HepG2 (cell line): ENCODE results near the gene RPL11. TPM values are rescaled to one million over a fixed set of nuclear protein-coding genes. Genes with fewer than 3 reads are reported as not detected.
A peak's percentile ranks its signal among the peaks of the same experiment; 100 is the strongest.

Source experiments
- CBFB ChIP-seq: sonication (generic); formaldehyde crosslinking; IDR thresholded peaks from 2 replicates; pipeline ENCODE4 v1.4.0; 2020; ENCODE audit warnings: missing genetic modification reagents
- HOXD1 ChIP-seq: sonication (generic); formaldehyde crosslinking; IDR thresholded peaks from 2 replicates; pipeline ENCODE4 v1.5.0; 2020; ENCODE audit warnings: missing genetic modification reagents
- IRX3 ChIP-seq: sonication (generic); formaldehyde crosslinking; IDR thresholded peaks from 2 replicates; pipeline ENCODE4 v1.8.1; 2023; ENCODE audit warnings: mild to moderate bottlenecking, low read depth, missing genetic modification reagents, borderline replicate concordance
- MAFG ChIP-seq: sonication (generic); formaldehyde crosslinking; IDR thresholded peaks from 2 replicates; pipeline ENCODE4 v1.5.1; 2020; ENCODE audit warnings: mild to moderate bottlenecking, missing genetic modification reagents
- MXD4 ChIP-seq: IDR thresholded peaks from 2 replicates; pipeline ENCODE4 v1.6.1; 2016; ENCODE audit warnings: mild to moderate bottlenecking, missing biosample characterization, missing genetic modification reagents
- NFYC ChIP-seq: IDR thresholded peaks from 2 replicates; pipeline ENCODE4 v1.6.1; 2016; ENCODE audit warnings: missing genetic modification reagents, missing compliant biosample characterization
- PHF8 ChIP-seq: sonication (generic); formaldehyde crosslinking; IDR thresholded peaks from 2 replicates; pipeline ENCODE4 v1.5.0; 2020; ENCODE audit warnings: missing genetic modification reagents
- RFX1 ChIP-seq: fragments of 450-650 bp; IDR thresholded peaks from 2 replicates; pipeline ENCODE4 v1.6.1; 2017
- RFX3 ChIP-seq: IDR thresholded peaks from 2 replicates; pipeline ENCODE4 v1.6.1; 2016; ENCODE audit warnings: missing biosample characterization, missing genetic modification reagents
- RNF2 ChIP-seq: fragments of 450-650 bp; conservative IDR thresholded peaks from 2 replicates; pipeline ENCODE4 v1.6.1; 2016; ENCODE audit warnings: low read depth
- SAFB2 ChIP-seq: sonication (generic); formaldehyde crosslinking; IDR thresholded peaks from 2 replicates; pipeline ENCODE4 v1.5.1; 2020; ENCODE audit warnings: missing genetic modification reagents, low read depth, mild to moderate bottlenecking, borderline replicate concordance
- THAP11 ChIP-seq: IDR thresholded peaks from 2 replicates; pipeline ENCODE4 v1.6.1; 2016; ENCODE audit warnings: missing biosample characterization, missing genetic modification reagents
- ZFP1 ChIP-seq: IDR thresholded peaks from 2 replicates; pipeline ENCODE4 v1.6.1; 2016
- ZNF235 ChIP-seq: sonication (generic); formaldehyde crosslinking; IDR thresholded peaks from 2 replicates; pipeline ENCODE4 v1.8.1; 2023; ENCODE audit warnings: mild to moderate bottlenecking, missing genetic modification reagents, borderline replicate concordance
- ZNF703 ChIP-seq: sonication (generic); formaldehyde crosslinking; IDR thresholded peaks from 2 replicates; pipeline ENCODE4 v1.5.1; 2020; ENCODE audit warnings: missing genetic modification reagents, mild to moderate bottlenecking, moderate library complexity, borderline replicate concordance
- polyA plus RNA-seq, 8 experiments: library from polyadenylated mRNA; depleted of rRNA in 3 of 8; stranded (reverse) in 7 of 8; unstranded in 1 of 8; fragments of >200 nt; fragmentation: Illumina TruSeq in 4 of 8; extraction: Trizol in 4 of 8; gene quantifications; 2 replicates each; pipeline versions ENCODE4 v1.2.1 to v1.2.3, GENCODE V29; 2011 to 2016; ENCODE audit warnings: low read depth in 4 of 8, missing spikeins in 1 of 8, mixed read lengths in 1 of 8; ENCODE audit not compliant: insufficient read depth in 1 of 8
- total RNA-seq, 5 experiments: library from RNA; depleted of rRNA; stranded (reverse); fragments of >200 nt; fragmentation: Illumina TruSeq; extraction: Trizol; gene quantifications; 2 replicates each; pipeline ENCODE4 v1.2.3, GENCODE V29; 2016; ENCODE audit warnings: low read depth in 1 of 5
- TF ChIP-seq, protein P1 (sequence below): sonication (generic); formaldehyde crosslinking; IDR thresholded peaks from 2 replicates; pipeline ENCODE4 v1.4.0; 2020; ENCODE audit warnings: missing genetic modification reagents, borderline replicate concordance
- TF ChIP-seq, protein P2 (sequence below): IDR thresholded peaks from 2 replicates; pipeline ENCODE4 v1.6.1; 2012; ENCODE audit warnings: inconsistent platforms
- TF ChIP-seq, protein P3 (sequence below): sonication (generic); formaldehyde crosslinking; IDR thresholded peaks from 2 replicates; pipeline ENCODE4 v1.4.0; 2020; ENCODE audit warnings: missing genetic modification reagents
- TF ChIP-seq, protein P4 (sequence below): sonication (generic); formaldehyde crosslinking; IDR thresholded peaks from 2 replicates; pipeline ENCODE4 v1.5.1; 2020; ENCODE audit warnings: missing genetic modification reagents, mild to moderate bottlenecking, borderline replicate concordance
- TF ChIP-seq, protein P5 (sequence below): sonication (generic); formaldehyde crosslinking; IDR thresholded peaks from 2 replicates; pipeline ENCODE4 v1.4.0; 2020; ENCODE audit warnings: low read depth, missing genetic modification reagents

RPL11 gene
- total and polyA plus RNA-seq, 2 of the 13 experiments (the other 11 are each of a cell fraction or from before 2014, with no cell fraction given): 1,682 to 2,010 TPM

DNA sequence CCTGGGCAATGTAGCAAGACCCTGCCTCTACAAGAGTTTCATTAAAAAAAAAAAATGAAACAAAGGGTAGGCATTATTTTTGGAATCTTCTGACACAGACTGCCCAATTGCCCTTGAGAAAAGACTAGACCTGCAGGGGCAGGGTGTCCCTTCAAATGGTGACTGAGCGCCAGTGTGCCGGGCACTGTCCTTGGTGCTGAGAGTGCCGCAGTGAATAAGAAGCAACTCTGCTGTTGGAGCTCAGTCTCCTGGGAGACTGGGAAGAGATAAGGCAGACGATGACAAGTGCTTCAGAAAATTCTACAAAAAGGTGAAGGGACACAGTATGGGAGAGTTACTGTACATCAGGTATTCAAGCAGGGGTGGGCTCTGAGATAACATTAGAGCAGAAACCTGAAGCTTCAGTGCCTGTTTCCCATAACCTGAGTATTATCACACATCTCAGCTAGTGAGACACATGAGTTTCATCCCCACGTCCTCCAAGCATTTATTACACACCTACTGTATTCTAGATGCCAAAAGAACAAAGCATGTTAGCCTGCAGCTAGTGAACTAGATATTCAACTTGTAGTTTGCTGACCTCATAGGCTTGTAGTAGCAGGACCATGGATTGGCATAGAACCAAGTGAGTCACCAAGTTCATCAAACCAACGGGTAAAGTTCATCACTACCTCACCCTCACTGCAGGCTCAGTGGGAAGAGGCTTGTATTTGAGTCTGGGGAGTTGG, 18.4 kb upstream of the RPL11 start (continued):
- TF ChIP-seq, protein P1, sequence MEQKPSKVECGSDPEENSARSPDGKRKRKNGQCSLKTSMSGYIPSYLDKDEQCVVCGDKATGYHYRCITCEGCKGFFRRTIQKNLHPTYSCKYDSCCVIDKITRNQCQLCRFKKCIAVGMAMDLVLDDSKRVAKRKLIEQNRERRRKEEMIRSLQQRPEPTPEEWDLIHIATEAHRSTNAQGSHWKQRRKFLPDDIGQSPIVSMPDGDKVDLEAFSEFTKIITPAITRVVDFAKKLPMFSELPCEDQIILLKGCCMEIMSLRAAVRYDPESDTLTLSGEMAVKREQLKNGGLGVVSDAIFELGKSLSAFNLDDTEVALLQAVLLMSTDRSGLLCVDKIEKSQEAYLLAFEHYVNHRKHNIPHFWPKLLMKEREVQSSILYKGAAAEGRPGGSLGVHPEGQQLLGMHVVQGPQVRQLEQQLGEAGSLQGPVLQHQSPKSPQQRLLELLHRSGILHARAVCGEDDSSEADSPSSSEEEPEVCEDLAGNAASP (CRISPR knock-in tag): peak; percentile 66; the same call in 1 of the 2 replicates
- TF ChIP-seq HOXD1 (CRISPR knock-in tag): no peak
- no peak for TF ChIP-seq PHF8 (CRISPR knock-in tag)
- peak; percentile 24; the same call in 1 of the 2 replicates for TF ChIP-seq THAP11 (CRISPR knock-in tag)
- no peak for TF ChIP-seq ZNF235 (CRISPR knock-in tag)
- no peak for TF ChIP-seq RFX1
- TF ChIP-seq, protein P2, sequence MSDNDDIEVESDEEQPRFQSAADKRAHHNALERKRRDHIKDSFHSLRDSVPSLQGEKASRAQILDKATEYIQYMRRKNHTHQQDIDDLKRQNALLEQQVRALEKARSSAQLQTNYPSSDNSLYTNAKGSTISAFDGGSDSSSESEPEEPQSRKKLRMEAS: no peak
- no peak for TF ChIP-seq ZNF703 (CRISPR knock-in tag)
- TF ChIP-seq CBFB (CRISPR knock-in tag): no peak
- TF ChIP-seq, protein P3, sequence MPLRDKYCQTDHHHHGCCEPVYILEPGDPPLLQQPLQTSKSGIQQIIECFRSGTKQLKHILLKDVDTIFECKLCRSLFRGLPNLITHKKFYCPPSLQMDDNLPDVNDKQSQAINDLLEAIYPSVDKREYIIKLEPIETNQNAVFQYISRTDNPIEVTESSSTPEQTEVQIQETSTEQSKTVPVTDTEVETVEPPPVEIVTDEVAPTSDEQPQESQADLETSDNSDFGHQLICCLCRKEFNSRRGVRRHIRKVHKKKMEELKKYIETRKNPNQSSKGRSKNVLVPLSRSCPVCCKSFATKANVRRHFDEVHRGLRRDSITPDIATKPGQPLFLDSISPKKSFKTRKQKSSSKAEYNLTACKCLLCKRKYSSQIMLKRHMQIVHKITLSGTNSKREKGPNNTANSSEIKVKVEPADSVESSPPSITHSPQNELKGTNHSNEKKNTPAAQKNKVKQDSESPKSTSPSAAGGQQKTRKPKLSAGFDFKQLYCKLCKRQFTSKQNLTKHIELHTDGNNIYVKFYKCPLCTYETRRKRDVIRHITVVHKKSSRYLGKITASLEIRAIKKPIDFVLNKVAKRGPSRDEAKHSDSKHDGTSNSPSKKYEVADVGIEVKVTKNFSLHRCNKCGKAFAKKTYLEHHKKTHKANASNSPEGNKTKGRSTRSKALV (CRISPR knock-in tag): 0 out of 2 replicates have a peak, but pooled peaks have one; percentile 52
- no peak for TF ChIP-seq MAFG (CRISPR knock-in tag)
- TF ChIP-seq, protein P4, sequence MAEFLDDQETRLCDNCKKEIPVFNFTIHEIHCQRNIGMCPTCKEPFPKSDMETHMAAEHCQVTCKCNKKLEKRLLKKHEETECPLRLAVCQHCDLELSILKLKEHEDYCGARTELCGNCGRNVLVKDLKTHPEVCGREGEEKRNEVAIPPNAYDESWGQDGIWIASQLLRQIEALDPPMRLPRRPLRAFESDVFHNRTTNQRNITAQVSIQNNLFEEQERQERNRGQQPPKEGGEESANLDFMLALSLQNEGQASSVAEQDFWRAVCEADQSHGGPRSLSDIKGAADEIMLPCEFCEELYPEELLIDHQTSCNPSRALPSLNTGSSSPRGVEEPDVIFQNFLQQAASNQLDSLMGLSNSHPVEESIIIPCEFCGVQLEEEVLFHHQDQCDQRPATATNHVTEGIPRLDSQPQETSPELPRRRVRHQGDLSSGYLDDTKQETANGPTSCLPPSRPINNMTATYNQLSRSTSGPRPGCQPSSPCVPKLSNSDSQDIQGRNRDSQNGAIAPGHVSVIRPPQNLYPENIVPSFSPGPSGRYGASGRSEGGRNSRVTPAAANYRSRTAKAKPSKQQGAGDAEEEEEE (CRISPR knock-in tag): no peak
- TF ChIP-seq, protein P5, sequence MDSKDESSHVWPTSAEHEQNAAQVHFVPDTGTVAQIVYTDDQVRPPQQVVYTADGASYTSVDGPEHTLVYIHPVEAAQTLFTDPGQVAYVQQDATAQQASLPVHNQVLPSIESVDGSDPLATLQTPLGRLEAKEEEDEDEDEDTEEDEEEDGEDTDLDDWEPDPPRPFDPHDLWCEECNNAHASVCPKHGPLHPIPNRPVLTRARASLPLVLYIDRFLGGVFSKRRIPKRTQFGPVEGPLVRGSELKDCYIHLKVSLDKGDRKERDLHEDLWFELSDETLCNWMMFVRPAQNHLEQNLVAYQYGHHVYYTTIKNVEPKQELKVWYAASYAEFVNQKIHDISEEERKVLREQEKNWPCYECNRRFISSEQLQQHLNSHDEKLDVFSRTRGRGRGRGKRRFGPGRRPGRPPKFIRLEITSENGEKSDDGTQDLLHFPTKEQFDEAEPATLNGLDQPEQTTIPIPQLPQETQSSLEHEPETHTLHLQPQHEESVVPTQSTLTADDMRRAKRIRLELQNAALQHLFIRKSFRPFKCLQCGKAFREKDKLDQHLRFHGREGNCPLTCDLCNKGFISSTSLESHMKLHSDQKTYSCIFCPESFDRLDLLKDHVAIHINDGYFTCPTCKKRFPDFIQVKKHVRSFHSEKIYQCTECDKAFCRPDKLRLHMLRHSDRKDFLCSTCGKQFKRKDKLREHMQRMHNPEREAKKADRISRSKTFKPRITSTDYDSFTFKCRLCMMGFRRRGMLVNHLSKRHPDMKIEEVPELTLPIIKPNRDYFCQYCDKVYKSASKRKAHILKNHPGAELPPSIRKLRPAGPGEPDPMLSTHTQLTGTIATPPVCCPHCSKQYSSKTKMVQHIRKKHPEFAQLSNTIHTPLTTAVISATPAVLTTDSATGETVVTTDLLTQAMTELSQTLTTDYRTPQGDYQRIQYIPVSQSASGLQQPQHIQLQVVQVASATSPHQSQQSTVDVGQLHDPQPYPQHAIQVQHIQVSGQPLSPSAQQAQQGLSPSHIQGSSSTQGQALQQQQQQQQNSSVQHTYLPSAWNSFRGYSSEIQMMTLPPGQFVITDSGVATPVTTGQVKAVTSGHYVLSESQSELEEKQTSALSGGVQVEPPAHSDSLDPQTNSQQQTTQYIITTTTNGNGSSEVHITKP: no peak
- TF ChIP-seq RNF2: no peak
- TF ChIP-seq MXD4 (CRISPR knock-in tag): peak; percentile 75; the same call in 1 of the 2 replicates
- TF ChIP-seq SAFB2 (CRISPR knock-in tag): no peak
- TF ChIP-seq RFX3 (CRISPR knock-in tag): no peak
- TF ChIP-seq NFYC (CRISPR knock-in tag): 0 out of 2 replicates have a peak, but pooled peaks have one; percentile 31
- no peak; the same call in 1 of the 2 replicates for TF ChIP-seq ZFP1 (CRISPR knock-in tag)
- no peak for TF ChIP-seq IRX3 (CRISPR knock-in tag)
